Measurements from ENCODE around the gene FAR1.
"Not testable (repeated sequence)": the region's sequence is repeated elsewhere in the genome, so short reads cannot be mapped to it uniquely, and the experiment has no call there.

Gene FAR1

GRCh38 chr11:13699870-13700269 is 31.4 kb downstream of the FAR1 start:
- in situ Hi-C loops (cut with HindIII; ENCODE audit: low pct_unique_long_range_greater_than_20kb, low sequenced_read_pairs): no loop called here
- TF ChIP-seq JUND (IDR thresholded peaks at IDR 0.05; ENCODE audit: low read depth): no peak
- DNase-seq (ENCODE audit: low read depth in 1 of 2, low spot score in 1 of 2): no peak

GRCh38 chr11:13701506-13701905 is 33.0 kb downstream of the FAR1 start:
- no peak for TF ChIP-seq JUND (IDR thresholded peaks at IDR 0.05; ENCODE audit: low read depth)
- DNase-seq (ENCODE audit: low read depth in 1 of 2, low spot score in 1 of 2): no peak
- in situ Hi-C loops (cut with HindIII; ENCODE audit: low pct_unique_long_range_greater_than_20kb, low sequenced_read_pairs): no loop called here

- DNase-seq (ENCODE audit: low read depth in 1 of 2, low spot score in 1 of 2): no peak
- in situ Hi-C loops (cut with HindIII; ENCODE audit: low pct_unique_long_range_greater_than_20kb, low sequenced_read_pairs): no loop called here
- TF ChIP-seq JUND (IDR thresholded peaks at IDR 0.05; ENCODE audit: low read depth): no peak
These were observed 33.6 kb downstream of the FAR1 start for GRCh38 chr11:13702071-13702470.

- in situ Hi-C loops (cut with HindIII; ENCODE audit: low pct_unique_long_range_greater_than_20kb, low sequenced_read_pairs): no loop called here
- no peak for TF ChIP-seq JUND (IDR thresholded peaks at IDR 0.05; ENCODE audit: low read depth)
- DNase-seq (ENCODE audit: low read depth in 1 of 2, low spot score in 1 of 2): no peak
These were observed 37.2 kb downstream of the FAR1 start for GRCh38 chr11:13705710-13706109.

- no peak for DNase-seq (ENCODE audit: low read depth in 1 of 2, low spot score in 1 of 2)
- TF ChIP-seq JUND (IDR thresholded peaks at IDR 0.05; ENCODE audit: low read depth): no peak
- in situ Hi-C loops (cut with HindIII; ENCODE audit: low pct_unique_long_range_greater_than_20kb, low sequenced_read_pairs): no loop called here
These were observed 45.5 kb downstream of the FAR1 start for GRCh38 chr11:13713982-13714381.

- in situ Hi-C loops (cut with HindIII; ENCODE audit: low pct_unique_long_range_greater_than_20kb, low sequenced_read_pairs): no loop called here
- no peak for DNase-seq (ENCODE audit: low read depth in 1 of 2, low spot score in 1 of 2)
- TF ChIP-seq JUND (IDR thresholded peaks at IDR 0.05; ENCODE audit: low read depth): no peak
These were observed 48.9 kb downstream of the FAR1 start for GRCh38 chr11:13717331-13717730.

- DNase-seq (ENCODE audit: low read depth in 1 of 2, low spot score in 1 of 2): no peak
- TF ChIP-seq JUND (IDR thresholded peaks at IDR 0.05; ENCODE audit: low read depth): no peak
- in situ Hi-C loops (cut with HindIII; ENCODE audit: low pct_unique_long_range_greater_than_20kb, low sequenced_read_pairs): no loop called here
These were observed 49.9 kb downstream of the FAR1 start for GRCh38 chr11:13718394-13718793.

GRCh38 chr11:13720940-13721339 is 52.5 kb downstream of the FAR1 start:
- in situ Hi-C loops (cut with HindIII; ENCODE audit: low pct_unique_long_range_greater_than_20kb, low sequenced_read_pairs): no loop called here
- no peak for TF ChIP-seq JUND (IDR thresholded peaks at IDR 0.05; ENCODE audit: low read depth)

GRCh38 chr11:13721760-13722159 is 53.3 kb downstream of the FAR1 start:
- in situ Hi-C loops (cut with HindIII; ENCODE audit: low pct_unique_long_range_greater_than_20kb, low sequenced_read_pairs): no loop called here
- no peak for DNase-seq (ENCODE audit: low read depth in 1 of 2, low spot score in 1 of 2)
- TF ChIP-seq JUND (IDR thresholded peaks at IDR 0.05; ENCODE audit: low read depth): no peak

More at GRCh38 chr11:13720940-13721339, 52.5 kb downstream of the FAR1 start:
- no peak for DNase-seq (ENCODE audit: low read depth in 1 of 2, low spot score in 1 of 2)

- no peak for DNase-seq (ENCODE audit: low read depth in 1 of 2, low spot score in 1 of 2)
- TF ChIP-seq JUND (IDR thresholded peaks at IDR 0.05; ENCODE audit: low read depth): no peak
- in situ Hi-C loops (cut with HindIII; ENCODE audit: low pct_unique_long_range_greater_than_20kb, low sequenced_read_pairs): no loop called here
These were observed 58.0 kb downstream of the FAR1 start for GRCh38 chr11:13726456-13726855.

GRCh38 chr11:13728076-13728475 is 59.6 kb downstream of the FAR1 start:
- DNase-seq (ENCODE audit: low read depth in 1 of 2, low spot score in 1 of 2): no peak
- TF ChIP-seq JUND (IDR thresholded peaks at IDR 0.05; ENCODE audit: low read depth): no peak
- in situ Hi-C loops (cut with HindIII; ENCODE audit: low pct_unique_long_range_greater_than_20kb, low sequenced_read_pairs): no loop called here

GRCh38 chr11:13734530-13734929 is 66.1 kb downstream of the FAR1 start:
- no peak for DNase-seq (ENCODE audit: low read depth in 1 of 2, low spot score in 1 of 2)
- TF ChIP-seq JUND (IDR thresholded peaks at IDR 0.05; ENCODE audit: low read depth): no peak
- in situ Hi-C loops (cut with HindIII; ENCODE audit: low pct_unique_long_range_greater_than_20kb, low sequenced_read_pairs): no loop called here

- in situ Hi-C loops (cut with HindIII; ENCODE audit: low pct_unique_long_range_greater_than_20kb, low sequenced_read_pairs): no loop called here
- no peak for DNase-seq (ENCODE audit: low read depth in 1 of 2, low spot score in 1 of 2)
- TF ChIP-seq JUND (IDR thresholded peaks at IDR 0.05; ENCODE audit: low read depth): no peak
These were observed 76.7 kb downstream of the FAR1 start for GRCh38 chr11:13745165-13745564.

GRCh38 chr11:13753316-13753715 is 84.8 kb downstream of the FAR1 start:
- DNase-seq (ENCODE audit: low read depth in 1 of 2, low spot score in 1 of 2); in situ Hi-C loops (cut with HindIII; ENCODE audit: low pct_unique_long_range_greater_than_20kb, low sequenced_read_pairs): not testable (repeated sequence)
